Heart left ventricle (tissue), 13 donors: ENCODE data around the gene CSMD2.

Experiments used
- POLR2A ChIP-seq, 2 donors: fragments of 450-650 bp; IDR thresholded peaks; one replicate each; pipeline ENCODE4 v1.6.1; 2017; ENCODE audit warnings: antibody characterized with exemption in 2 of 2, mild to moderate bottlenecking in 2 of 2, moderate library complexity in 2 of 2
- TF ChIP-seq, protein P1 (sequence below), 12 donors: fragments of 200-600 bp; sonication (generic) in 4 of 12; IDR thresholded peaks; one replicate each; pipeline versions ENCODE4 v1.5.0 to v1.8.0; 2018 to 2022; ENCODE audit warnings: antibody characterized with exemption in 12 of 12, mild to moderate bottlenecking in 5 of 12
- donor health status: ischemic (EF 13 %, LVEDD 7.1; RV severe dilation, severe dysfunction).
- donor health status: DM: no; HTN: yes; CAD: no.
- donor health status: DM: no; HTN: no; CAD: no.
- donor health status: ischemic (EF 25% LVEDD 6.9; RV normal size, moderate dysfunction).
- donor health status: ischemic (EF 25% LVEDD 5.7; RV mildly dilated, moderate dysfunction).
- donor health status: ischemic (EF 35%, LVEDD 5.7; RV mildly dilated, moderate dysfunction).
- donor health status: nonischemic (EF 11% LVEDD 7.7; RV severe dilation, severe dysfunction).
- donor health status: DM: yes; HTN: yes; CAD: no.
- donor health status: PGD.
- donor health status: ischemic (EF 29% LVEDD 5.4; RV normal size, mild dysfunction).
- donor health status: nonischemic (EF 23%, LVEDD 6.1; RV moderate dilation, normal function).

DNA sequence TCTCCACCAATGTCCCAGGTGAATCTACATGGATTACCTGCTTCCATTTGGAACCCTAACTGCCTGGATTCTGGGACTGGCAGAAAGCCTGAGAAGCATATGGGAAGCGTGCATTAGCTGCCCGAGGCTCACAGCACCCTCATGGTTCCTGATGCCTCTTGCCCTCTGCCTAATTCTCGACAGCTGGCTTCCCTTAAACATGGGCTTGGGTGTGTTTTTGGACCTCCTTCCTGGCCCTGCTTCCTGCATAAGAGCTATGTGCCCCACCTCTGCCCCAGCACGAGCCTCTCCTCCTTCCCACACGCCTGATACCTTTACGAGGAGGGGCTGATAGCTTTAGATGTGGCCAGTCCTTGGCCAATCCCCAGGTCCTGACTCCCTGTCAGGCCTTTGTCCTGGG, 453.5 kb downstream of the CSMD2 start:
- no peak for TF ChIP-seq POLR2A (IDR thresholded peaks at IDR 0.05)
- TF ChIP-seq, protein P1, sequence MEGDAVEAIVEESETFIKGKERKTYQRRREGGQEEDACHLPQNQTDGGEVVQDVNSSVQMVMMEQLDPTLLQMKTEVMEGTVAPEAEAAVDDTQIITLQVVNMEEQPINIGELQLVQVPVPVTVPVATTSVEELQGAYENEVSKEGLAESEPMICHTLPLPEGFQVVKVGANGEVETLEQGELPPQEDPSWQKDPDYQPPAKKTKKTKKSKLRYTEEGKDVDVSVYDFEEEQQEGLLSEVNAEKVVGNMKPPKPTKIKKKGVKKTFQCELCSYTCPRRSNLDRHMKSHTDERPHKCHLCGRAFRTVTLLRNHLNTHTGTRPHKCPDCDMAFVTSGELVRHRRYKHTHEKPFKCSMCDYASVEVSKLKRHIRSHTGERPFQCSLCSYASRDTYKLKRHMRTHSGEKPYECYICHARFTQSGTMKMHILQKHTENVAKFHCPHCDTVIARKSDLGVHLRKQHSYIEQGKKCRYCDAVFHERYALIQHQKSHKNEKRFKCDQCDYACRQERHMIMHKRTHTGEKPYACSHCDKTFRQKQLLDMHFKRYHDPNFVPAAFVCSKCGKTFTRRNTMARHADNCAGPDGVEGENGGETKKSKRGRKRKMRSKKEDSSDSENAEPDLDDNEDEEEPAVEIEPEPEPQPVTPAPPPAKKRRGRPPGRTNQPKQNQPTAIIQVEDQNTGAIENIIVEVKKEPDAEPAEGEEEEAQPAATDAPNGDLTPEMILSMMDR (IDR thresholded peaks at IDR 0.05): no peak
